Panc1 (cell line): Measurements from ENCODE around the gene MAP3K14.

Experiments
- CTCF ChIP-seq: fragments of 450-650 bp; IDR thresholded peaks from 2 replicates; pipeline ENCODE4 v1.5.1; 2017; ENCODE audit warnings: mild to moderate bottlenecking
- POLR2AphosphoS5 ChIP-seq: IDR thresholded peaks from 2 replicates; pipeline ENCODE4 v1.6.1; 2012; ENCODE audit warnings: mild to moderate bottlenecking, low read depth, low read length, moderate library complexity
- SIN3A ChIP-seq: IDR thresholded peaks from 2 replicates; pipeline ENCODE4 v1.6.1; 2012; ENCODE audit warnings: low read depth, mild to moderate bottlenecking, low read length, moderate library complexity, borderline replicate concordance; ENCODE audit not compliant: insufficient read depth

GRCh38 chr17:45332989-45333701, 16.3 kb upstream of the MAP3K14 start:
- TF ChIP-seq CTCF (no peak), POLR2AphosphoS5 (no peak), SIN3A (no peak)
